Loucy (cell line): ENCODE measurements around the gene NAALADL2.

ENCODE experiments used
- EZH2phosphoT487 ChIP-seq: fragments of 200-600 bp; IDR thresholded peaks from 2 replicates; pipeline ENCODE4 v1.6.1; 2018; ENCODE audit warnings: antibody characterized with exemption, mild to moderate bottlenecking, moderate library complexity, borderline replicate concordance
- TF ChIP-seq, protein P1 (sequence below): fragments of 200-600 bp; sonication (generic); conservative IDR thresholded peaks from 2 replicates; pipeline ENCODE4 v1.5.1; 2014; ENCODE audit warnings: mild to moderate bottlenecking, antibody characterized with exemption, low read length

DNA sequence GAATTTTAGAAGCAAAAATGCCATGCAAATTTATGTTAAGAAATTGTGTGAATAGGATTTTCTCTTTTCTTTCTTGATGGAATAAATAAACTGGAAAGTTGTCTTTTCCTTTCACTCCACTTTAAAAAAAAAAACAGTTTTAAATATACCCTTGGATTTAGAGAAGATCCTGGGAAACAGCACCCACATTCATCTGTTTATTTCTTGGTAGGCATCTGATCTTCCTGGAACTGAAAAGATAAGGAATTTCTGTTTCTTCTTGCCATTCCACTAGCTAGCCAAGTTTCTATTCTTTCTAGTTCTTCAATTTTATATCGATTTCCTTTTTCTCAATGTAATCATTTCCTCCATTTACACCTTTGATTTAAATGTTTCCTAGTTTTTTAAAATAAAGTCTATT lies 420.8 kb downstream of the NAALADL2 start:
- TF ChIP-seq, protein P1, sequence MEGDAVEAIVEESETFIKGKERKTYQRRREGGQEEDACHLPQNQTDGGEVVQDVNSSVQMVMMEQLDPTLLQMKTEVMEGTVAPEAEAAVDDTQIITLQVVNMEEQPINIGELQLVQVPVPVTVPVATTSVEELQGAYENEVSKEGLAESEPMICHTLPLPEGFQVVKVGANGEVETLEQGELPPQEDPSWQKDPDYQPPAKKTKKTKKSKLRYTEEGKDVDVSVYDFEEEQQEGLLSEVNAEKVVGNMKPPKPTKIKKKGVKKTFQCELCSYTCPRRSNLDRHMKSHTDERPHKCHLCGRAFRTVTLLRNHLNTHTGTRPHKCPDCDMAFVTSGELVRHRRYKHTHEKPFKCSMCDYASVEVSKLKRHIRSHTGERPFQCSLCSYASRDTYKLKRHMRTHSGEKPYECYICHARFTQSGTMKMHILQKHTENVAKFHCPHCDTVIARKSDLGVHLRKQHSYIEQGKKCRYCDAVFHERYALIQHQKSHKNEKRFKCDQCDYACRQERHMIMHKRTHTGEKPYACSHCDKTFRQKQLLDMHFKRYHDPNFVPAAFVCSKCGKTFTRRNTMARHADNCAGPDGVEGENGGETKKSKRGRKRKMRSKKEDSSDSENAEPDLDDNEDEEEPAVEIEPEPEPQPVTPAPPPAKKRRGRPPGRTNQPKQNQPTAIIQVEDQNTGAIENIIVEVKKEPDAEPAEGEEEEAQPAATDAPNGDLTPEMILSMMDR, result no peak
- TF ChIP-seq EZH2phosphoT487, result no peak
